Measurements from ENCODE around the gene ZFHX3.

Gene ZFHX3

DNA sequence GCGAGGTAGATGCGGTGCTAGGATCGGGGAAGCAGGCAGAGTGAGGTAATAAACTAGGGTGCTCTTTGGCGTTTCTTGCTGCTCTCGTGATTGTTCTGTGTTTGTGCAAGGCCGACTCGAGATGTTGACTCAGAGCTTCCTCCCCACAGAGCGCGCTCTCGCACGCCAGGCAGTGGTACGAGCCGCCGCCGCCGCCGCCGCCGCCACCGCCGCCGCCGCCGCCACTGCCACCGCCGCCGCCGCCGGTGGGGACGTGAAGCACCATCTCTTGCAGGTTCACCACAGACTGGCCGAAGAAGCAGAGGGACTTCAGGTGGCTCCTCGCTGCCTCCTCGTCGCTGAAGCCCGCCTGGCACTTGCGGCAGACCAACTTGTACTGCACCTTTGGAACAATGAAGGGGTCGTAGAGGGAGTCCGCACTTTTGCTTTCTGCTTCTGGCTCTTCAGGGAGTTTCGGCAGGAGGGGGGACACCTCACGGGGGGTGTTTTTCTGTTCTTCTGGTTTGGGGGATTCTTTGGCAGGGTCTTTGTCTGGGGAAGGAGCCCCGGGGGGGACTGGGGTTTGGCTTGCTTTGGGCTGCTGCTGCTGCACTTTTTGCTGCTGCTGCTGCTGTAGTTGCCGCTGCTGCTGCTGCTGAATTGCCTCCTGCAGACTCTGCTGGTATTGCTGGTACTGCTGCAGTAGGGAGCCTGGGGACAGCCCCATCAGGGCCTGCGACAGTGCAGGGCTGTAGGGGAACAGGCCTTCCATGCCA is 260.2 kb downstream of the ZFHX3 start:
- Histone ChIP-seq H3K27ac (ENCODE audit: low read length) (no peak overlapping the region), H3K79me2 (ENCODE audit: low read length) (no peaks in the 10 kb centered on the region), H3K27me3 (ENCODE audit: low read depth, low read length) (no peaks in the 10 kb centered on the region), H3K36me3 (replicated peaks; ENCODE audit: low read depth, low read length) (peaks cover 4% of the 10 kb centered on the region), H4K20me1 (ENCODE audit: insufficient read depth, low read length) (no peaks in the 10 kb centered on the region; the same call in 1 of the 2 replicates), H3K4me2 (ENCODE audit: low read length) (peak overlapping the region; percentile 43; the same call in 1 of the 2 replicates), H2AFZ (ENCODE audit: low read depth, low read length) (no peak overlapping the region), H3K9me3 (ENCODE audit: insufficient read depth, low read length) (no peaks in the 10 kb centered on the region), H3K4me3 (ENCODE audit: low read length) (peak overlapping the region; percentile 50), H3K4me1 (ENCODE audit: low read length) (no peaks in the 10 kb centered on the region), H3K9ac (ENCODE audit: low read length) (no peak overlapping the region)
- no peak for TF ChIP-seq EZH2phosphoT487 (IDR thresholded peaks at IDR 0.05; ENCODE audit: low read depth)

DNA sequence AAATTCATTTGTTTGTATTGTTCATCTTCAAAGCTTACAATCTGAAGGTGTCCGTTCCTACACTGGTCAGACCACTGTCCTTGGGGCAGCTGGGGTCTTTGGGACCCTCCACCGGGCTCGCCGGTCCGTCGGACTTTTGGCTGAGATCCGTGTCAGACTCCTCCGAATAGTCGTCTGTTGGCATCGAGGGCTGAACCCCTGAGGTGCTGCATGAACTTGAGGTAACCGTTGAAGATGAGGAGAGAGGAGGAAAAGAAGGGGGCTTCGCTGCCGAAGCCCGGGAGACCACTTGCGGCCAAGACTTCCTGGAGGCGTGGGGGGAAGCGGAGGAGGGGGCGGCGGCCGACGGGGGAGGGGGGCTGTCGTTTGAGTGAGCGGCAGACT is 260.8 kb downstream of the ZFHX3 start:
- Histone ChIP-seq H3K36me3 (replicated peaks; ENCODE audit: low read depth, low read length) (peaks cover 4% of the 10 kb centered on the region), H3K4me2 (ENCODE audit: low read length) (peak overlapping the region; percentile 32), H4K20me1 (ENCODE audit: insufficient read depth, low read length) (no peaks in the 10 kb centered on the region; the same call in 1 of the 2 replicates), H3K27ac (ENCODE audit: low read length) (no peak overlapping the region), H3K27me3 (ENCODE audit: low read depth, low read length) (no peaks in the 10 kb centered on the region), H3K4me1 (ENCODE audit: low read length) (no peaks in the 10 kb centered on the region), H3K9me3 (ENCODE audit: insufficient read depth, low read length) (no peaks in the 10 kb centered on the region), H3K4me3 (ENCODE audit: low read length) (peak overlapping the region; percentile 50), H3K9ac (ENCODE audit: low read length) (no peak overlapping the region), H2AFZ (ENCODE audit: low read depth, low read length) (no peak overlapping the region), H3K79me2 (ENCODE audit: low read length) (no peaks in the 10 kb centered on the region)
- no peak for TF ChIP-seq EZH2phosphoT487 (IDR thresholded peaks at IDR 0.05; ENCODE audit: low read depth)
- TF ChIP-seq, protein P1, sequence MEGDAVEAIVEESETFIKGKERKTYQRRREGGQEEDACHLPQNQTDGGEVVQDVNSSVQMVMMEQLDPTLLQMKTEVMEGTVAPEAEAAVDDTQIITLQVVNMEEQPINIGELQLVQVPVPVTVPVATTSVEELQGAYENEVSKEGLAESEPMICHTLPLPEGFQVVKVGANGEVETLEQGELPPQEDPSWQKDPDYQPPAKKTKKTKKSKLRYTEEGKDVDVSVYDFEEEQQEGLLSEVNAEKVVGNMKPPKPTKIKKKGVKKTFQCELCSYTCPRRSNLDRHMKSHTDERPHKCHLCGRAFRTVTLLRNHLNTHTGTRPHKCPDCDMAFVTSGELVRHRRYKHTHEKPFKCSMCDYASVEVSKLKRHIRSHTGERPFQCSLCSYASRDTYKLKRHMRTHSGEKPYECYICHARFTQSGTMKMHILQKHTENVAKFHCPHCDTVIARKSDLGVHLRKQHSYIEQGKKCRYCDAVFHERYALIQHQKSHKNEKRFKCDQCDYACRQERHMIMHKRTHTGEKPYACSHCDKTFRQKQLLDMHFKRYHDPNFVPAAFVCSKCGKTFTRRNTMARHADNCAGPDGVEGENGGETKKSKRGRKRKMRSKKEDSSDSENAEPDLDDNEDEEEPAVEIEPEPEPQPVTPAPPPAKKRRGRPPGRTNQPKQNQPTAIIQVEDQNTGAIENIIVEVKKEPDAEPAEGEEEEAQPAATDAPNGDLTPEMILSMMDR (IDR thresholded peaks at IDR 0.05; ENCODE audit: low read depth, low read length): no peak

DNA sequence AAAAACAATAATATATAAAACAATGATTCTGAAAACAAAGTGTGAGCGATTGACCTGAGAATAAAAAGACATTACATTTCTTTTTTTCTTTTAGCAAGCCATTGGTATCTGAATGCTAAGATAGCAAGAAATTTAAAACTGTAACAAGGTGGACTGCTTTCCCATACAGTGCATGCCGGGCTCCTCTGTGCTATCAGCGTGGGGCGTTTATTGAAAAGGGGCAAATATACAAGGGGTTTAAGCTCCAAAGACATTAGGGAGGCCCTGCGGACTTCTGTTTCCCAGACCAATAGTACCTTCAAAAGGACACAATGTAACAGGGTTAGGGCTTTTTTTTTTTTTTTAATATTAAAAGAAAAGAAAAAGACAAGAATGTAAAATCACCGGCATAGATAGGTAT is 261.3 kb downstream of the ZFHX3 start:
- TF ChIP-seq, protein P1 (IDR thresholded peaks at IDR 0.05; ENCODE audit: low read depth, low read length): no peak
- peaks cover 4% of the 10 kb centered on the region for H3K36me3 ChIP-seq (replicated peaks; ENCODE audit: low read depth, low read length)
- no peaks in the 10 kb centered on the region for H3K9me3 ChIP-seq (ENCODE audit: insufficient read depth, low read length)
- no peaks in the 10 kb centered on the region; the same call in 1 of the 2 replicates for H4K20me1 ChIP-seq (ENCODE audit: insufficient read depth, low read length)
- no peaks in the 10 kb centered on the region for H3K79me2 ChIP-seq (ENCODE audit: low read length)
- H3K4me2 ChIP-seq (ENCODE audit: low read length): no peak overlapping the region
- H3K4me1 ChIP-seq (ENCODE audit: low read length): no peaks in the 10 kb centered on the region
- no peak overlapping the region for H2AFZ ChIP-seq (ENCODE audit: low read depth, low read length)
- no peak overlapping the region for H3K4me3 ChIP-seq (ENCODE audit: low read length)
- H3K27ac ChIP-seq (ENCODE audit: low read length): no peak overlapping the region
- H3K9ac ChIP-seq (ENCODE audit: low read length): no peak overlapping the region
- no peaks in the 10 kb centered on the region for H3K27me3 ChIP-seq (ENCODE audit: low read depth, low read length)

DNA sequence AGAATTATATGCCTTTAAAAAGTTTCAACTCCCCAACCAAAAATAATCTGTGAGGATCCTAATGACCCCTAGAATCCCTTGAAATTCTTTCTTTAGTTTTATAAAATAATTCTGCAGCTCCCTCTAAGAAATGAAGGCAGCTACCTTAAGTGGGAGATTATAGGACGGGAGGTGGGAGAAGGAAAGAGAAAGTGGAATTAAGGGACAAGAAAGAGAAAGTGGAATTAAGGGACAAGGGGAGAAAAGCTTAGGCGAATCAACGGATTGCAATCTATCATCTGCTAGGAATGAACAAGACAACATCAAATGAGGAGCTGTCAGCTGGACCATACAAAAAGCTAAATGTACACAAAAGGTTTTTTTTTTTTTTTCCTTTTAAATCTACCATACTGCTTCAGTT is 262.0 kb downstream of the ZFHX3 start:
- Histone ChIP-seq H3K79me2 (ENCODE audit: low read length) (no peaks in the 10 kb centered on the region), H3K9me3 (ENCODE audit: insufficient read depth, low read length) (no peaks in the 10 kb centered on the region), H3K27ac (ENCODE audit: low read length) (no peak overlapping the region), H4K20me1 (ENCODE audit: insufficient read depth, low read length) (no peaks in the 10 kb centered on the region), H3K27me3 (ENCODE audit: low read depth, low read length) (no peaks in the 10 kb centered on the region), H3K9ac (ENCODE audit: low read length) (no peak overlapping the region), H3K4me3 (ENCODE audit: low read length) (no peak overlapping the region), H3K36me3 (replicated peaks; ENCODE audit: low read depth, low read length) (peaks cover 4% of the 10 kb centered on the region), H2AFZ (ENCODE audit: low read depth, low read length) (no peak overlapping the region), H3K4me1 (ENCODE audit: low read length) (no peaks in the 10 kb centered on the region), H3K4me2 (ENCODE audit: low read length) (no peak overlapping the region)
- no peak for TF ChIP-seq EZH2phosphoT487 (IDR thresholded peaks at IDR 0.05; ENCODE audit: low read depth)
- TF ChIP-seq, protein P1 (IDR thresholded peaks at IDR 0.05; ENCODE audit: low read depth, low read length): no peak
